ENCODE results near the gene GLIPR1L1.
A peak's percentile ranks its signal among the peaks of the same experiment; 100 is the strongest.

GLIPR1L1 gene

GRCh38 chr12:75334384-75335030, at the start of gene GLIPR1L1:
TSS of gene GLIPR1L1 (plus strand) at chr12:75334670. CDS start at chr12:75334729, 59 bp downstream.
- peaks cover 30% of the 10 kb centered on the region for H3K4me1 Mint-ChIP-seq
- peak; percentile 87 for DNase-seq
- CTCF ChIA-PET: interaction anchor here (0.9 to 3.5 kb wide), 11 partner anchors 10 to 858 kb away, joined by 3 to 20 read pairs (median 3); partner anchors contain the start of gene GLIPR1L2
- peaks cover 30% of the 10 kb centered on the region for H3K27me3 Mint-ChIP-seq
- H3K9me3 Mint-ChIP-seq: no peaks in the 10 kb centered on the region
- H3K27ac Mint-ChIP-seq: no peak within 1 kb of the TSS
- peak within 1 kb of the TSS; percentile 48 for H3K4me3 Mint-ChIP-seq
- H3K36me3 Mint-ChIP-seq: no peaks in the 10 kb centered on the region

DNA sequence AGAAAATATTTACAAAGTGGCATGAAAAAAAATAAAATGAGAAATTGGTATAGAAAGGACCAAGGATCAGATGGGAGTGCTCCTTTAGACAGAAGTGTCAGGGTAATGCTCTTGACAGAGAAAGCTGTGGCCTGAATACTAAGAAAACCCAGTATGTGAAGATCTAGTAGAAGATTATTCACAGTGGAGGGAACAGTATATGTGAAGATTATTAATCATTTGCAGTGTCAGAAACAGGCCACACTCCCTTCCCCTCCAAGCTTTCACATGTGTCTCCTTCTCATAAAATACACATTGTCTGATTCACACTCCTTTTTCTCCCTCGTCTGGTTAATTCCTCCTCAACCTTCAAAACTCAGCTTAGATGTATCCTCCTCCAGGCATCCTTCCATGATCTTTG, 45.6 kb upstream of the GLIPR1L1 start:
- no peaks in the 10 kb centered on the region for H3K9me3 Mint-ChIP-seq
- CTCF ChIA-PET: interaction anchor here (2.0 kb wide), 1 partner anchor 16 kb away, joined by 4 read pairs; no protein-coding TSS in a partner anchor
- no peaks in the 10 kb centered on the region for H3K4me1 Mint-ChIP-seq
- H3K27ac Mint-ChIP-seq: no peak overlapping the region
- no peak for DNase-seq
- no peaks in the 10 kb centered on the region for H3K27me3 Mint-ChIP-seq
- no peaks in the 10 kb centered on the region for H3K36me3 Mint-ChIP-seq
- no peak overlapping the region for H3K4me3 Mint-ChIP-seq

DNA sequence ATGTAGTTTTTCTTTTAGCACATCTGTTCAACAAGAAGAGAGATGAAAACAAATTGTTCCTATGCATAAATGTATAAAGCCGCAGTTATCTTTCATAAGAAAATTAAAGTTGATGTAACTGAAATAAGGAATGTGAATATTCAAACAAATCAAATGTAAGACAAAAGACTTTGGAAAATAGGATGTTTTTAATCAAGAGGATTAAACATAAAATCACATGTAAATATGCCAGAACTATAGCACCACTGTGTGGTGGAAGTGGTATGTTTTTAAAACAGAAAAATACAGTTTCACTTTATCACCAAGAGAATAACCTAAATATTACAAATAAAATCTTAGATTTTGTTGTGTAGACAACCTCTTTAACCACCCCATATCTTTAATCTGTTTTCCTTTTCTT, 44.7 kb upstream of the GLIPR1L1 start:
- no peaks in the 10 kb centered on the region for H3K9me3 Mint-ChIP-seq
- DNase-seq: no peak
- no peak overlapping the region for H3K27ac Mint-ChIP-seq
- H3K4me3 Mint-ChIP-seq: no peak overlapping the region
- no peaks in the 10 kb centered on the region for H3K36me3 Mint-ChIP-seq
- H3K27me3 Mint-ChIP-seq: no peaks in the 10 kb centered on the region
- CTCF ChIA-PET: interaction anchor here (2.0 kb wide), 1 partner anchor 17 kb away, joined by 4 read pairs; no protein-coding TSS in a partner anchor
- no peaks in the 10 kb centered on the region for H3K4me1 Mint-ChIP-seq

DNA sequence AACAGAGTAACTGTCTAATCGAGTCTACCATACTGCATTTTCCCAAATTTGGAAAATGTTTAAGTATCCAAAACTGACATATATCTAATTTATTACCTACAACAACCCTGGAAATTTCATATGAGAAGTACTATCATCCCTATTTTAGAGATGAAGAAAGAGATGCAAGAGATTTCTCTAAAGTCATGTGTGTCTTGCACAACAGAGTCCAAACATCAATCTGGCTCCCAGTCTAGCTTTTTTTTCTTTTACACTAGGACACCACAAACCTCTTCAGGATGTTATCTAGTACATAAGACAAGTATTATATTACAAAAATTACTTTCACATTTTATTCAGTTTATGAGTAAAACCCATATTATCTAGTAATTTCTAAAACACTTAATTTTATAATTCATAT, 43.5 kb upstream of the GLIPR1L1 start:
- H3K4me3 Mint-ChIP-seq: no peak overlapping the region
- H3K36me3 Mint-ChIP-seq: no peaks in the 10 kb centered on the region
- CTCF ChIA-PET: no interaction called here

DNA sequence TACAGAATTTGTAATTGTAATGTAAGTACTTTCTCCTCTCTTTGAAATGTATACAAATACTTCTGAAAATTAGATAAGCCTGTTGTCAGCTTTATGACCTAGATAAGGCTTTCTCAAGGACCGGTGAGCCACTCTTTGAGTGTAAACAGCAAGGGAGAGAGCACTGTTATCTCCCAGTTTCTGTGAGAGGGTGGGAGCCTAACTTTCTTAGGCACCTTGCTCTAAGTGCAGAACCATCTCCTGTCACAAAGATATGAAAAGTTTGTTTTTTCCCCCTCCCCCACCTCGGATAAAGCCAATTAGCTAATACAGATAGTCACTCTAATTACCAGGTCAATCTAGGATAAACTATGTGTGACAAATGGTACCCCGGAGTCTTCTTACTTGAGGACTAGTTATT, 40.1 kb upstream of the GLIPR1L1 start:
- no peaks in the 10 kb centered on the region for H3K27me3 Mint-ChIP-seq
- H3K9me3 Mint-ChIP-seq: no peaks in the 10 kb centered on the region
- H3K4me1 Mint-ChIP-seq: no peaks in the 10 kb centered on the region
- CTCF ChIA-PET: no interaction called here
- H3K4me3 Mint-ChIP-seq: no peak overlapping the region
- no peak for DNase-seq
- no peak overlapping the region for H3K27ac Mint-ChIP-seq
- no peaks in the 10 kb centered on the region for H3K36me3 Mint-ChIP-seq

More for the DNA sequence above, 43.5 kb upstream of the GLIPR1L1 start:
- DNase-seq: no peak
- Mint-ChIP-seq H3K27me3 (no peaks in the 10 kb centered on the region), H3K4me1 (no peaks in the 10 kb centered on the region), H3K27ac (no peak overlapping the region), H3K9me3 (no peaks in the 10 kb centered on the region)

- Mint-ChIP-seq H3K36me3 (no peaks in the 10 kb centered on the region), H3K27me3 (no peaks in the 10 kb centered on the region), H3K4me1 (no peaks in the 10 kb centered on the region), H3K9me3 (no peaks in the 10 kb centered on the region), H3K4me3 (no peak overlapping the region), H3K27ac (no peak overlapping the region)
- CTCF ChIA-PET: no interaction called here
- no peak for DNase-seq
Observed at GRCh38 chr12:75294797-75295196, 39.7 kb upstream of the GLIPR1L1 start.

- no peak for DNase-seq
- H3K4me3 Mint-ChIP-seq: no peak overlapping the region
- no peaks in the 10 kb centered on the region for H3K4me1 Mint-ChIP-seq
- no peaks in the 10 kb centered on the region for H3K36me3 Mint-ChIP-seq
- no peaks in the 10 kb centered on the region for H3K9me3 Mint-ChIP-seq
- no peaks in the 10 kb centered on the region for H3K27me3 Mint-ChIP-seq
- CTCF ChIA-PET: no interaction called here
- no peak overlapping the region for H3K27ac Mint-ChIP-seq
Observed at GRCh38 chr12:75302225-75302624, 32.2 kb upstream of the GLIPR1L1 start.

GRCh38 chr12:75302781-75303180, 31.7 kb upstream of the GLIPR1L1 start:
- Mint-ChIP-seq H3K27me3 (no peaks in the 10 kb centered on the region), H3K36me3 (no peaks in the 10 kb centered on the region), H3K27ac (no peak overlapping the region), H3K9me3 (no peaks in the 10 kb centered on the region), H3K4me1 (no peaks in the 10 kb centered on the region), H3K4me3 (no peak overlapping the region)
- no peak for DNase-seq
- CTCF ChIA-PET: no interaction called here

DNA sequence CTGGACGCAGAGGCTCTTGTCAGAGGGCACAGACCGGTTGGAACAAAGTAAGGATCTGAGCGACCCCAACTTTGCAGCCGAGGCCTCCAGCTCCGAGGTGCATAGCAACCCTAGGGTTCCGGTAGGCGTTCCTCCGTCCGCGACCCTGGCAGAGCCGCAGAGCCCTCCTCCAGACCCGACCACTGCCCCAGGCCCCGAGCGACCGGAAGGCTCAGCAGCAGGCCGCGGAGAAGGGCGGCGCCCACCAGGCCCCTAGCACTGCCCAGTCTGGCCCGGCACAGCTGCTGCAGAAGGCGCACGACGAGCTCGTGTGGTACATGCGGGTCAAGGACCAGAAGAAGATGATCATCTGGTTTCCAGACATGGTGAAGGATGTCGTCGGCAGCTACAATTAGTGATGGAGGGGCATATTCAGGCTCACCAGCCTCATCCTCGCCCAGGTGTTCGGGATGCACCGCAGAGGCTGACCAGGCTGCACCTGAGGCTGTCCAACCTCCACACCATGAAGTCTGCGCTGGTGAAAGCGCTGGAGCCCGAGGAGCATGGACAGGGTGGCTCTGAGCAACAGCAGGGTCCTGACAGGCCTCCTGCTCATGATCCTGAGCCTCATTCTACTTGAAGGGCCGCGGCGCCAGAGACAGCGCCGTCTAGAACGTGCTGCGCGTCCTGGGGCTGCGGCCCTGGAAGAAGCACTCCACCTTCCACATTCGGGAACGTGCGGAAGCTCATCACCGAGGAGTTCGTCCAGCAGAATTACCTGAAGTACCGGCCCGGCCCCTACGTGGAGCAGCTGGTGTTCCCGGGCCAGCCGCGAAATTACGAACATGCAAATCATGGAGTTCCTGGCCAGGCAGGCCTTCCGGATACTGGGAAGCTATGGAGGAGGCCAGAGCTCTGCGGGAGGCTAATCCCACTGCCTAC, 28.8 kb upstream of the GLIPR1L1 start:
- Mint-ChIP-seq H3K36me3 (no peaks in the 10 kb centered on the region), H3K4me3 (no peak overlapping the region), H3K9me3 (no peaks in the 10 kb centered on the region), H3K27ac (no peak overlapping the region), H3K4me1 (no peaks in the 10 kb centered on the region), H3K27me3 (no peaks in the 10 kb centered on the region)
- CTCF ChIA-PET: interaction anchor here (1.1 kb wide), 1 partner anchor 9 kb away, joined by 3 read pairs; no protein-coding TSS in a partner anchor
- DNase-seq: no peak

- Mint-ChIP-seq H3K4me3 (no peak overlapping the region), H3K27me3 (no peaks in the 10 kb centered on the region), H3K9me3 (no peaks in the 10 kb centered on the region), H3K4me1 (no peaks in the 10 kb centered on the region), H3K27ac (no peak overlapping the region), H3K36me3 (no peaks in the 10 kb centered on the region)
- no peak for DNase-seq
- CTCF ChIA-PET: no interaction called here
Observed at GRCh38 chr12:75308279-75308678, 26.2 kb upstream of the GLIPR1L1 start.

GRCh38 chr12:75311369-75311768, 23.1 kb upstream of the GLIPR1L1 start:
- H3K4me3 Mint-ChIP-seq: no peak overlapping the region
- no peaks in the 10 kb centered on the region for H3K9me3 Mint-ChIP-seq
- no peak for DNase-seq
- no peak overlapping the region for H3K27ac Mint-ChIP-seq
- H3K36me3 Mint-ChIP-seq: no peaks in the 10 kb centered on the region
- no peaks in the 10 kb centered on the region for H3K27me3 Mint-ChIP-seq
- no peaks in the 10 kb centered on the region for H3K4me1 Mint-ChIP-seq
- CTCF ChIA-PET: no interaction called here

- CTCF ChIA-PET: interaction anchor here (1.2 to 1.5 kb wide), 2 partner anchors 11 to 19 kb away, joined by 3 read pairs; partner anchors contain the start of gene GLIPR1L1
- H3K4me3 Mint-ChIP-seq: no peak overlapping the region
- DNase-seq: no peak
- H3K36me3 Mint-ChIP-seq: no peaks in the 10 kb centered on the region
- no peaks in the 10 kb centered on the region for H3K9me3 Mint-ChIP-seq
- no peak overlapping the region for H3K27ac Mint-ChIP-seq
- H3K4me1 Mint-ChIP-seq: no peaks in the 10 kb centered on the region
- no peaks in the 10 kb centered on the region for H3K27me3 Mint-ChIP-seq
Observed at GRCh38 chr12:75315518-75315917, 19.0 kb upstream of the GLIPR1L1 start.

DNA sequence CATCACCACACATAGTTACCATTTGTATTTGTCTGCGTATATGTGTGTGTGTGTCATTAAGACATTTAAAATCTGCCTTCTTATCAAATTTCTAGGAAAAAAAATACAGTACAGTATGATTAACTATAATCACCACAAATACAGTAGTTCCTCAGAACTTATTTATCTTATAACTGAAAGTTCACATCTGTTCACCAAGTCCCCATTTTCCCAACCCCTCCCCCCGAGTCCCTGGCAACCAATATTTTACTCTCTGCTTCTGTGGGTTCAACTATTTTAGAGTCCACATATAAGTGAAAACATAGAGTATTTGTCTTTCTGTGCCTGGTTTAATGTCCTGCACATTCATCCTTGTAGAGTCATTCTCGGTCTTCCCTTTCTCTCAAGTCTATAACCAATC, 16.7 kb upstream of the GLIPR1L1 start:
- CTCF ChIA-PET: no interaction called here
- no peaks in the 10 kb centered on the region for H3K27me3 Mint-ChIP-seq
- no peaks in the 10 kb centered on the region for H3K36me3 Mint-ChIP-seq
- no peaks in the 10 kb centered on the region for H3K9me3 Mint-ChIP-seq
- DNase-seq: no peak
- no peaks in the 10 kb centered on the region for H3K4me1 Mint-ChIP-seq
- no peak overlapping the region for H3K4me3 Mint-ChIP-seq
- no peak overlapping the region for H3K27ac Mint-ChIP-seq

DNA sequence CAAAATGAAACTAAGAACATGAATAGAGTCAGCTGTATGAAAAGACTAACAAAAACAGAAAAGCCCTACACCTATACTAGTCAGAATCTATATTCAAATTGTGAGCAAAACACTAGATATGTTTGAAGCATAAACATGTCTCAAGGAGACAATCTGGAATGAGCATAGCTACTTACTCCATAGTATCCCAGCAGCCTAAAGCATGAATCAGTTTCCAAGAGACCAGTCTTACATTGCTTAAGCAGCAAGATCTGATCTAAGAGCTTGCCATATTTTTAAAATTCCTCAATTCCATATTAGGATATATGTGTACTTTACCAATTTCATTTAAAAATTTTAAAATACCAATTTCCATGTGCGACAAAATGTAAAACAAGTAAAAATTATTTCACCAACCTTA, 12.0 kb upstream of the GLIPR1L1 start:
- H3K27ac Mint-ChIP-seq: no peak overlapping the region

More for the DNA sequence above, 12.0 kb upstream of the GLIPR1L1 start:
- CTCF ChIA-PET: interaction anchor here (1.1 kb wide), 1 partner anchor 12 kb away, joined by 3 read pairs; the partner anchor contains the start of gene GLIPR1L1
- Mint-ChIP-seq H3K27me3 (peaks cover 6% of the 10 kb centered on the region), H3K4me3 (no peak overlapping the region), H3K36me3 (no peaks in the 10 kb centered on the region), H3K9me3 (no peaks in the 10 kb centered on the region), H3K4me1 (no peaks in the 10 kb centered on the region)
- DNase-seq: no peak
